ENCODE data around the gene ADRA2B.
A peak's percentile ranks its signal among the peaks of the same experiment; 100 is the strongest.

DNA sequence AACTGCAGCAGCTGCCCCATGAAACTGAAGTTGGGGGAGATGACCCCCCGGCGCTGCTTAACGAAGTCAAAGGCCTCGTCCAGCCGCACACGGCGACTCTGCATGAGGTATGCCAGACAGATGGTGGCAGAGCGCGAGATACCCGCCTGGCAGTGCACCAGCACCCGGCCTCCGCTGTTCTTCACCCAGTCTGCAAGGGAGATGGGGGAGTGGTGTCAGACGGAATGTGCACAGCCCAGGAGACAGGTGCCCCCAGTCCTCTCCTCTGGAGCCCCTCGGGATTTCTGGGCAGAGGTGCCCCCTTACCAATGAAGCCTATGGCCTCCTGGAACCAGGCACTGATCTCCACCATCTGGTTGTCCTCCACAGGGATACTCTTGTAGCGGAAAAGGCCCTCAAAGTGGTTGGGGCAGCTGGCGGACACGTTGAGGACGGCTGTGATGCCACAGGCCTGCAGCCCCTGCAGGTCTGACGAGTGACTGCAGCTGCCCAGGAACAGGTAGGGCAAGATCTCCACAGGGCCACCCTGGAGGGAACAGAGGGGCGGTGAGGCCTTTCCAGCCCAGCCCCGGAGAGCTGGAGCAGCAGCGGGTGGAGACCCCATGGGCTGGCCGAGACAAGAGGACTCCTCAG is 27.6 kb upstream of the ADRA2B start:
- no peak for TF ChIP-seq JUND (IDR thresholded peaks at IDR 0.05)
- no peak for TF ChIP-seq SRF (IDR thresholded peaks at IDR 0.05; ENCODE audit: low read depth)
- TF ChIP-seq, protein P1, sequence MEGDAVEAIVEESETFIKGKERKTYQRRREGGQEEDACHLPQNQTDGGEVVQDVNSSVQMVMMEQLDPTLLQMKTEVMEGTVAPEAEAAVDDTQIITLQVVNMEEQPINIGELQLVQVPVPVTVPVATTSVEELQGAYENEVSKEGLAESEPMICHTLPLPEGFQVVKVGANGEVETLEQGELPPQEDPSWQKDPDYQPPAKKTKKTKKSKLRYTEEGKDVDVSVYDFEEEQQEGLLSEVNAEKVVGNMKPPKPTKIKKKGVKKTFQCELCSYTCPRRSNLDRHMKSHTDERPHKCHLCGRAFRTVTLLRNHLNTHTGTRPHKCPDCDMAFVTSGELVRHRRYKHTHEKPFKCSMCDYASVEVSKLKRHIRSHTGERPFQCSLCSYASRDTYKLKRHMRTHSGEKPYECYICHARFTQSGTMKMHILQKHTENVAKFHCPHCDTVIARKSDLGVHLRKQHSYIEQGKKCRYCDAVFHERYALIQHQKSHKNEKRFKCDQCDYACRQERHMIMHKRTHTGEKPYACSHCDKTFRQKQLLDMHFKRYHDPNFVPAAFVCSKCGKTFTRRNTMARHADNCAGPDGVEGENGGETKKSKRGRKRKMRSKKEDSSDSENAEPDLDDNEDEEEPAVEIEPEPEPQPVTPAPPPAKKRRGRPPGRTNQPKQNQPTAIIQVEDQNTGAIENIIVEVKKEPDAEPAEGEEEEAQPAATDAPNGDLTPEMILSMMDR (IDR thresholded peaks at IDR 0.05 in 2 of 3, conservative IDR thresholded peaks at IDR 0.05 in 1 of 3; ENCODE audit: borderline replicate concordance in 1 of 3, insufficient read depth in 1 of 3, low read depth in 2 of 3, low read length in 2 of 3) = peak in 2 of 3 experiments; percentile 50 to 53; a peak in 4 of 6 replicates
- no peak for TF ChIP-seq CEBPB (IDR thresholded peaks at IDR 0.05; ENCODE audit: low read depth)
- TF ChIP-seq POLR2AphosphoS5 (IDR thresholded peaks at IDR 0.05; ENCODE audit: low read depth, low read length) = no peak
- no peak for TF ChIP-seq SIN3A (IDR thresholded peaks at IDR 0.05; ENCODE audit: low read depth)
- TF ChIP-seq, protein P2, sequence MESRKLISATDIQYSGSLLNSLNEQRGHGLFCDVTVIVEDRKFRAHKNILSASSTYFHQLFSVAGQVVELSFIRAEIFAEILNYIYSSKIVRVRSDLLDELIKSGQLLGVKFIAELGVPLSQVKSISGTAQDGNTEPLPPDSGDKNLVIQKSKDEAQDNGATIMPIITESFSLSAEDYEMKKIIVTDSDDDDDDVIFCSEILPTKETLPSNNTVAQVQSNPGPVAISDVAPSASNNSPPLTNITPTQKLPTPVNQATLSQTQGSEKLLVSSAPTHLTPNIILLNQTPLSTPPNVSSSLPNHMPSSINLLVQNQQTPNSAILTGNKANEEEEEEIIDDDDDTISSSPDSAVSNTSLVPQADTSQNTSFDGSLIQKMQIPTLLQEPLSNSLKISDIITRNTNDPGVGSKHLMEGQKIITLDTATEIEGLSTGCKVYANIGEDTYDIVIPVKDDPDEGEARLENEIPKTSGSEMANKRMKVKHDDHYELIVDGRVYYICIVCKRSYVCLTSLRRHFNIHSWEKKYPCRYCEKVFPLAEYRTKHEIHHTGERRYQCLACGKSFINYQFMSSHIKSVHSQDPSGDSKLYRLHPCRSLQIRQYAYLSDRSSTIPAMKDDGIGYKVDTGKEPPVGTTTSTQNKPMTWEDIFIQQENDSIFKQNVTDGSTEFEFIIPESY (IDR thresholded peaks at IDR 0.05; ENCODE audit: extremely low read depth, insufficient replicate concordance, low read length) = no peak

Data from HCT116 (cell line).